GM18909 (cell line): ENCODE measurements around the gene AURKAIP1.

Experiments
- ATAC-seq: cut with Tn5 transposase; IDR thresholded peaks from one replicate; pipeline ENCODE4 v1.9.1; 2021; ENCODE audit warnings: mild to moderate bottlenecking; ENCODE audit not compliant: unreplicated experiment, poor library complexity

AURKAIP1 gene

DNA sequence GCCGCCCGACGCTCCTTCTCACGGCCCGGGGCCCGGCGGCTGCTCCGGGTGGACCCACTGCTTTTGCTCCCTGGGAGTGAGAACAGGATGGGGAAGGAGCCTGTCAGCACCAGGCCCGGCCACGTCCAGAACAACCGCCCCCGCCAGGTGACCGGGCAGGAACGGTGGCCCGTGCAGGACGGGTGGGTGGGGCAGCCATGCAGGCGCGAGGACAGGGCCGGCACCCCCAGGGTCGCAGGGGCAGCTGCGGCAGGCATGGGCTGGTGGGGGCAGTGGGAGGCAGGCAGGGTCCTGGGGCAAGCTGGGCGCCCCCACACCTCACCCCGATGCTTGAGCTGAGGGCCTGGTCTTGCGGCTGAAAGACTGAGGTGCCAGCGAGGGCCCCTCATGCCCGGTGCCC, 38.6 kb downstream of the AURKAIP1 start:
- no peak for ATAC-seq

GRCh38 chr1:1335792-1336248, 39.2 kb downstream of the AURKAIP1 start:
- no peak for ATAC-seq

DNA sequence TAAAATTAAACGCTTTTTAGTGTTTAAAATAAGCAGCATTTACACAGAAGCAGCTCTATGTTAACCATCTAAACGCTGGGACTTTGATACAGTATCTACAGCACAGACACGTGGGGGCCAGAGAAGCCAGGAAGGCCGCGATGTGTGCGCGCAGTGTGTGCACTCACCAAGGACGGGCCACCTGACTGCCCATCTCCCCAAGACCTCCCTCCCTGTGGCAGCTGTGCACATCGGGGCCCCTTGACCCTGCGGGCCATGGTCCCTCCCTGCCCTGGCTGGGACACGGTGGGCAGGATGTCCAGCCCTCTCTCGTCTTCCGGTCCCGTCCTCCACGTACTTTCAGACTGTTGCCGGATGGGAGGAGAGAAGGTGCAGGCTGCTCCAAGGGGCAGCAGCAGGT, 39.7 kb downstream of the AURKAIP1 start:
- ATAC-seq: no peak

DNA sequence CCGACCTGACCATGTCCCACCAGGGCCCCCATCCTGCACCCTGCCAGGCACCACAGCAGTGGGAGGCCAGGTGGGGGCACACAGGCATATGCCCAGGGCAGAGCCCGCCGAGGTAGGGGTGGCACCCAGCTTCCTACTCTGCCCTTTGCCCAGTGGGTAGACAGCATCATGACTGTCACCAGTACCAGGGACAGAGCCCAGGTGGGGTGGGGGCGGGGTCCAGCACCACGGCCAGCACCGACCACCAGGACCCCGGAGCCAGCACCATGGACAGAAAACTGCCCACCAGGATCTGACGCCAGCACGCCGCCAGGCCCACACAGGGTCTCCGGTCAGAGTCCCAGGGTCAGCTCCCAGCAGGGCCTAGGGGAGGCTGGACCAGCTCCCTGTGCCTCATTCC, 40.2 kb downstream of the AURKAIP1 start:
- ATAC-seq: no peak

GRCh38 chr1:1333551-1334241, 41.3 kb downstream of the AURKAIP1 start:
- no peak for ATAC-seq

GRCh38 chr1:1332774-1333480, 42.1 kb downstream of the AURKAIP1 start:
- ATAC-seq: no peak

- ATAC-seq: no peak
Measured at GRCh38 chr1:1332031-1332755, 42.8 kb downstream of the AURKAIP1 start.

DNA sequence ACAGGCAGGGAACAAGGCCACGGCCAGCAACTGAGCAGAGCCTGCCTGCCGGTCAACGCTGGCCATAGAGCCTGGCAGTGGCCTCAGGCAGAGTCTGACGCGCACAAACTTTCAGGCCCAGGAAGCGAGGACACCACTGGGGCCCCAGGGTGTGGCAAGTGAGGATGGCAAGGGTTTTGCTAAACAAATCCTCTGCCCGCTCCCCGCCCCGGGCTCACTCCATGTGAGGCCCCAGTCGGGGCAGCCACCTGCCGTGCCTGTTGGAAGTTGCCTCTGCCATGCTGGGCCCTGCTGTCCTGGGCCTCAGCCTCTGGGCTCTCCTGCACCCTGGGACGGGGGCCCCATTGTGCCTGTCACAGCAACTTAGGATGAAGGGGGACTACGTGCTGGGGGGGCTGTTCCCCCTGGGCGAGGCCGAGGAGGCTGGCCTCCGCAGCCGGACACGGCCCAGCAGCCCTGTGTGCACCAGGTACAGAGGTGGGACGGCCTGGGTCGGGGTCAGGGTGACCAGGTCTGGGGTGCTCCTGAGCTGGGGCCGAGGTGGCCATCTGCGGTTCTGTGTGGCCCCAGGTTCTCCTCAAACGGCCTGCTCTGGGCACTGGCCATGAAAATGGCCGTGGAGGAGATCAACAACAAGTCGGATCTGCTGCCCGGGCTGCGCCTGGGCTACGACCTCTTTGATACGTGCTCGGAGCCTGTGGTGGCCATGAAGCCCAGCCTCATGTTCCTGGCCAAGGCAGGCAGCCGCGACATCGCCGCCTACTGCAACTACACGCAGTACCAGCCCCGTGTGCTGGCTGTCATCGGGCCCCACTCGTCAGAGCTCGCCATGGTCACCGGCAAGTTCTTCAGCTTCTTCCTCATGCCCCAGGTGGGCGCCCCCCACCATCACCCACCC, 43.7 kb downstream of the AURKAIP1 start, which contains the start of gene TAS1R3:
TAS1R3 (plus strand) TSS at position 213 of the 898 bp plus-strand sequence; CDS start at position 279, 66 bp downstream.
- ATAC-seq: no peak

DNA sequence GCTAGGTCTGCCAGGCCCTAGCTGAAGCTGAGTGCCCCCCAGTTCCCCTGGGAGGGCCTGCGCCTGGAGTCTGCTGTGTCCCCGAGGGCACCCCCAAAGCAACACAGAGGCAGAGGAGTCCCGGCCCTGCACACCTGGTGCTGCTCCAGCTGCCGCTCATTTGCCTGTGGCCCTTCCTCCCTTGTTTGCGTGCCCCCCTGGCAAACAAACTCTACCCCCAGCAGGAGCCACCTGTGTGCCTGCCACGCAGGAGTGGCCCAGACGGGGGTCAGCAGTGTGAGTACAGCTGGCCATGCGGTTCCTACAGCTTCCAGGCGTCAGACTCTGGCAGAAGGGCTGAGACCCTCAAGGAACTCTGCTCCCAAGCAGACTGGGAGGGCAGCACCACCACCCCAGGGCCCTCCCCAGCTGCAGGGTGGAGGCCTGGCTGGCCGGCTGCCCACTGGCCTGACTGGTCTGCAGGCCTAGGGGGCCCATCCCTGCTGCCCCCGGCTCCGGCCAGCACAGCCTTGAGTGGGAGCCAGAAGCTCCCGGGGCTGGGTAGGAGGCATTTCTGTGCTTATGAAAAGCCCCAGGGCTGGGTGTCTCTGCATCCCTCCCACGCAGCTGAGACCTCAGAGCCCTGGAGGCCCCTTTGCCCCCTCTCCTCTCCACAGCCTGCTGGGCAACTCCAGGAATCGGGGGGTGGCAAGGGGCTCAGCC, 44.5 kb downstream of the AURKAIP1 start:
- no peak for ATAC-seq

- ATAC-seq: no peak
Measured at GRCh38 chr1:1329304-1330210, 45.5 kb downstream of the AURKAIP1 start.

DNA sequence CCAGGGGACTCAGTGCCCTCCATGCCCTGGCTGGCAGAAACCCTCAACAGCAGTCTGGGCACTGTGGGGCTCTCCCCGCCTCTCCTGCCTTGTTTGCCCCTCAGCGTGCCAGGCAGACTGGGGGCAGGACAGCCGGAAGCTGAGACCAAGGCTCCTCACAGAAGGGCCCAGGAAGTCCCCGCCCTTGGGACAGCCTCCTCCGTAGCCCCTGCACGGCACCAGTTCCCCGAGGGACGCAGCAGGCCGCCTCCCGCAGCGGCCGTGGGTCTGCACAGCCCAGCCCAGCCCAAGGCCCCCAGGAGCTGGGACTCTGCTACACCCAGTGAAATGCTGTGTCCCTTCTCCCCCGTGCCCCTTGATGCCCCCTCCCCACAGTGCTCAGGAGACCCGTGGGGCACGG, 46.8 kb downstream of the AURKAIP1 start:
- no peak for ATAC-seq

DNA sequence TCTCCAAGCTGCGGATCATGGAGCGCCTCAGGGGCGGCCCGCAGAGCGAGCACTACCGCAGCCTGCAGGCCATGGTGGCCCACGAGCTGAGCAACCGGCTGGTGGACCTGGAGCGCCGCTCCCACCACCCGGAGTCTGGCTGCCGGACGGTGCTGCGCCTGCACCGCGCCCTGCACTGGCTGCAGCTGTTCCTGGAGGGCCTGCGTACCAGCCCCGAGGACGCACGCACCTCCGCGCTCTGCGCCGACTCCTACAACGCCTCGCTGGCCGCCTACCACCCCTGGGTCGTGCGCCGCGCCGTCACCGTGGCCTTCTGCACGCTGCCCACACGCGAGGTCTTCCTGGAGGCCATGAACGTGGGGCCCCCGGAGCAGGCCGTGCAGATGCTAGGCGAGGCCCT, 47.7 kb downstream of the AURKAIP1 start:
- no peak for ATAC-seq

DNA sequence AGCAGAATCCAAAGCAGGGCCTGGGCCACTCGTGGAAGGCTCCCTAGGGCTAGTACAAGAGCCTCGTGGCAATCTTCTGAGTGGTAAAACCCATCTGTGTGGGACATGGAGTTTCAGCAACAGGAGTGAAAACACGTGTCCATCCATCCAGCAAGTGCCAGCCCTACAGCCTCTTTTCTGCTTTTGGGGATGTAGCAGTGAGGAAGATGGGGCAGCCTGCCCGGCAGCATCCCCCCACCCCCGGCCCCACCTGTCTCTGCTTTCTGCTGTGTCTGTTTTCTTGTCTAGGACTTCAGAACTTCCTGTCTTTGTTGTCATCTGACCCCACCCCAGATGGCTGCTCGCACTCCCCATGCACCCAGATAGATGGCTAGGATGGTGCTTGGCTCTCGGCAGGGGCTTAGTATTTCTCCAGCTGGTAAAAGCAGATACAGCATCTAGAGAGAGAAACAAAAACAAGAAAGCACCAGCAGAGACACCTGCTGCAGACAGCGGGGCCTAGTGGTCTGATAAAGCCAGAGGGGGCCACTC, 48.9 kb downstream of the AURKAIP1 start:
- ATAC-seq: no peak

DNA sequence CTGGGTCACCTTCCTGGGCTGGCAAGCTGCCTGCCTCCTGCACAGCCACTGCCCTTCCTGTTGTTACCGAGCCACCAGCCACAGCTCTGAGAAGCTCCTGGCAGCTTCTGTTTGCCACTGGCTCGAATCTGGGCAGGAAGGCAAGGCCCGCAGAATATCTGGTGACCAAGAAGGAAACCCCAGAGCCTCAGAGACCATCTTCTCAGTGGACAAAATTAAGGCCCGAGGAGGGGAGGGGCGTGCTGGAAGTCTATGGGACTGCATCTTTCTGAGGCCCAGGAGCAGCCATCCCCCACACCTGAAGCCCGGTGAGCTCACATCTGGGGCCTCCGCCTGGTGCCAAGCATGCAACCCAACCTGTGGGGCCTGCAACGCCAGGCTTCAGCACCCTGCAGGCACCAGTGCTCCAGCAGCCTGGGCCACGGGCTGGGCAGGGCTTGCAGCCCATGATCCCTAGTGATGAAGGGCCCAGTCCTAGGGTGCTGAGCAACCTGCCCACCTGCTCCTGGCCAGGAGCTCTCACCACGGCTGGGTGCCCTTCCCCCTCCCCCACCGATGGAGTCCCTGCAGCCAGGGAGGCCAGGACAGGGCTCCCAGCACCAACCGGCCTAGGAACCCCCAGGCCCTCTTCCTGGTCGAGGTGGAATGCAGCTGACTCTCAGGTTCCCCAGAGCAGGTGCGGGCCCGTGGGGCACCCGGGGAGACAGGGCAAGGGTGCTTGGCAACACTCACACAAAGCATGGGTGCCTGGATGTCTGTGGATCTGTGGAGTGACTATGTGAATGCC, 49.5 kb downstream of the AURKAIP1 start:
- no peak for ATAC-seq

GRCh38 chr1:1324524-1325287, 50.3 kb downstream of the AURKAIP1 start, which contains the start of the genes CPTP and INTS11:
Gene CPTP, plus strand, starts transcription at chr1:1324802. Its CDS starts 2,109 bp downstream, at chr1:1326911.
Gene INTS11, minus strand, starts transcription at chr1:1324660. Its CDS starts 52 bp downstream, at chr1:1324608.
- ATAC-seq: peak; percentile 75

- ATAC-seq: peak; percentile 23
Measured at GRCh38 chr1:1324084-1324523, 50.9 kb downstream of the AURKAIP1 start.
